T1000 (cell line): ENCODE measurements around the gene CREB3L1.

Source experiments
- DNase-seq: peaks from one replicate; lab custom pipeline; 2025; ENCODE audit warnings: mixed read lengths; lab: John Stamatoyannopoulos, UW

Gene CREB3L1

GRCh38 chr11:46364056-46364455 is 86.6 kb downstream of the CREB3L1 start:
- no peak for DNase-seq

DNA sequence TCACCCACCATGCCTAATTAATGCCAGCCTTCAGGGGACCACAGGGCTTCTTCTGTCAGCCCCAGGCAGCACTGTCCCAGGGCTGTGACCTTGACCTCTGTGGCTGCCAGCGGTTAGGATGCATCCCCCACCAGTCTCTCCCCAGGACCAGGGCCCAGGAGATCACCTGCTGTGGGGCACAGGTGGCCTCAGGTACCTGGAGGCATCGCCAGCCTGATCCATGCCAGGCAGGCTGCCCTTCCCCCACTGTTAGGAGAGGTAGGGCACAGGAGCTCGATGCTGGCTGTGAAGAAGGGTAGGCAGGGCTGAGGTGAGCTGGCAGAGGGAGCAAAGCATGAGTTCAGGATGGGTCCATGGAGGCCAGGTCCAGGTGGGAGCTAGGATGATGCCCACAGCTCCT is 87.3 kb downstream of the CREB3L1 start:
- no peak for DNase-seq

- DNase-seq = no peak
Measured at GRCh38 chr11:46366260-46366659, 88.8 kb downstream of the CREB3L1 start.

GRCh38 chr11:46366661-46367161 is 89.2 kb downstream of the CREB3L1 start:
- no peak for DNase-seq

GRCh38 chr11:46367244-46367915 is 89.9 kb downstream of the CREB3L1 start:
- peak; percentile 47 for DNase-seq

DNA sequence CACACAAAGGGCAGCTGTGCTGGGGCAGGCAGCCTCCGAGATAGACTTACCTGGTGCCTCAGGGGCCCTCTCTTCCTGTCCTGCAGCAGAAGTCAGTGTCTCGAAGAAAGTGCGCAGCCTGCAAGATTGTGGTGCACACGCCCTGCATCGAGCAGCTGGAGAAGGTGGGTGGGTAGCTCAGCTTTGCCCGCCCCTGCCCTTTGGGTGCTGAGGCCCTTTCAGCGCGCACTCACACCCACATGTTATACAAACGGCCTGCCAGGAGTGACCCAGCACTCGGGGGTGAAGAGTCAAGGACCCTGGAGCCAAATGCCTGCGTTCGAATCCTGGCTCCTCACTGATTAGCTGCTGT is 90.4 kb downstream of the CREB3L1 start:
- no peak for DNase-seq

DNA sequence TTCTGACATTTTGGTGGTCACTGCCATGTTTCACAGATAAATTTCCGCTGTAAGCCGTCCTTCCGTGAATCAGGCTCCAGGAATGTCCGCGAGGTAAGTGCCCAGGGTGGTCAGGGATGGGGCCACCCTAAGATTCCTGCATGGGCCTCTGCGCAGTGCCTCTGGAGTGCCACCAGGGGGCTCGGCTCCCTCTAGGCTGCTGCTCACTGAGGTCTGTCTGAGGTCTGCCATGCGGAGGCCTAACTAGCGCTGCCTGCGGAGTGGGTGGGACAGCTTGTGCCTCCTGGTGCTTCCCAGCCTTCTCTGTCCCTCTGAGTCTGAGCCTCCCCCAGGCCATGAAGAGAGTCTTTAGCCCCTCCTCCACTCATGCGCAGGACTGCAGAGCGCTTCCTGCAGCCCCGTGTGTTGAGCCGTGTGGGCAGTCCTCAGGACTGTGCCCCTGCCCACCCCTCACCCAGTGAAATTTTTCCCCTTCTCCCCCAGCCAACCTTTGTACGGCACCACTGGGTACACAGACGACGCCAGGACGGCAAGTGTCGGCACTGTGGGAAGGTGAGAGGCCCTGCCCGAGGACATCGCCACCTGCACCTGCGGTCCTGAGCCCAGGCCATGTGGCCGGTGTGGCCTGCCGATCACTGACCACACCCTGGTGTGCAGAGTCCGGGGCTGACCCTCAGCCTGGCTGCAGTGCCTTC is 92.1 kb downstream of the CREB3L1 start:
- peak; percentile 58 for DNase-seq

- no peak for DNase-seq
Measured at GRCh38 chr11:46370253-46370652, 92.8 kb downstream of the CREB3L1 start.
